H1 (cell line): ENCODE measurements around the gene DDN. TPM values are rescaled to one million over a fixed set of nuclear protein-coding genes. Genes with fewer than 3 reads are reported as not detected.

Experiments used
- CTCF ChIA-PET: fragments of 300-600 bp; sonication (Branson Sonifier 250); formaldehyde crosslinking; loops from one replicate; lab custom pipeline; 2021; ENCODE audit not compliant: partially characterized antibody; lab: Charles Lee
- POLR2A ChIA-PET: fragments of 300-600 bp; sonication (Branson Sonifier 250); formaldehyde crosslinking; loops from one replicate; lab custom pipeline; 2021; ENCODE audit warnings: inconsistent platforms; ENCODE audit not compliant: partially characterized antibody; lab: Charles Lee
- DNase-seq, 2 experiments: peaks; one replicate each; pipeline versions ENCODE4 v3.0.0 to v3.0.0-alpha.2; 2010 to 2022; ENCODE audit warnings: low spot score in 2 of 2, low read depth in 1 of 2, mixed read lengths in 1 of 2
- FAIRE-seq: peaks from 2 replicates; lab custom pipeline; 2011; peaks lifted over from hg19 to GRCh38; lab: Jason Lieb, UNC
- H2AFZ ChIP-seq: 2 replicates; pipeline ENCODE4 v1.8.1; 2012; ENCODE audit warnings: low read length, inconsistent platforms
- H2AK5ac ChIP-seq: 2 replicates; pipeline ENCODE4 v1.6.1; 2013; ENCODE audit warnings: low read depth, low read length
- H2BK120ac ChIP-seq: replicated peaks from 2 replicates; pipeline ENCODE3; 2013; ENCODE audit warnings: low read depth, low read length, inconsistent platforms
- H2BK12ac ChIP-seq: 2 replicates; pipeline ENCODE4 v1.6.1; 2013; ENCODE audit warnings: low read depth, low read length
- H2BK15ac ChIP-seq: 2 replicates; pipeline ENCODE4 v1.6.1; 2013; ENCODE audit warnings: low read length
- H2BK20ac ChIP-seq: 2 replicates; pipeline ENCODE4 v1.6.1; 2013; ENCODE audit warnings: low read length
- H2BK5ac ChIP-seq: 2 replicates; pipeline ENCODE4 v1.6.1; 2013; ENCODE audit warnings: low read depth, low read length
- H3K14ac ChIP-seq: 2 replicates; pipeline ENCODE4 v1.6.1; 2013; ENCODE audit warnings: inconsistent platforms; ENCODE audit not compliant: insufficient read length
- H3K18ac ChIP-seq: 2 replicates; pipeline ENCODE4 v1.6.1; 2013; ENCODE audit warnings: low read length; ENCODE audit errors: extremely low read depth
- H3K23ac ChIP-seq: 2 replicates; pipeline ENCODE4 v1.6.1; 2013; ENCODE audit warnings: inconsistent platforms; ENCODE audit not compliant: insufficient read length
- H3K23me2 ChIP-seq: 2 replicates; pipeline ENCODE4 v1.6.1; 2013; ENCODE audit warnings: low read depth, low read length
- H3K27ac ChIP-seq: 2 replicates; pipeline ENCODE4 v1.6.1; 2011; ENCODE audit warnings: low read depth, low read length, inconsistent platforms
- H3K27me3 ChIP-seq, 4 experiments: replicated peaks in 1 of 4; 1 replicate in 1 of 4; 2 replicates in 3 of 4; pipeline versions ENCODE4 v1.6.1 to v1.8.1; 2011 to 2013; ENCODE audit warnings: low read length in 3 of 4, mild to moderate bottlenecking in 3 of 4, inconsistent platforms in 2 of 4, mixed read lengths in 2 of 4, moderate library complexity in 1 of 4; ENCODE audit not compliant: control insufficient read depth in 3 of 4, insufficient read depth in 3 of 4; ENCODE audit errors: extremely low read depth in 1 of 4
- H3K36me3 ChIP-seq, 4 experiments: 2 replicates each; pipeline versions ENCODE4 v1.6.1 to v1.8.1; 2011 to 2013; ENCODE audit warnings: mild to moderate bottlenecking in 4 of 4, low read length in 3 of 4, moderate library complexity in 2 of 4, control low read depth in 1 of 4, inconsistent platforms in 1 of 4; ENCODE audit not compliant: insufficient read depth in 4 of 4, control insufficient read depth in 2 of 4
- H3K4ac ChIP-seq: replicated peaks from 2 replicates; pipeline ENCODE3; 2013; ENCODE audit warnings: low read length, low read depth, mixed read lengths, inconsistent platforms; ENCODE audit not compliant: insufficient read length
- H3K4me1 ChIP-seq, 4 experiments: replicated peaks in 1 of 4; 1 replicate in 1 of 4; 2 replicates in 3 of 4; pipeline versions ENCODE4 v1.6.1 to v1.8.1; 2011 to 2013; ENCODE audit warnings: low read length in 3 of 4, inconsistent platforms in 2 of 4, mixed read lengths in 1 of 4; ENCODE audit not compliant: insufficient read depth in 4 of 4, control insufficient read depth in 3 of 4
- H3K4me2 ChIP-seq, 2 experiments: 2 replicates each; pipeline versions ENCODE4 v1.6.1 to v1.8.1; 2011 to 2013; ENCODE audit warnings: low read depth in 2 of 2, low read length in 2 of 2, control low read depth in 1 of 2, inconsistent platforms in 1 of 2, mild to moderate bottlenecking in 1 of 2; ENCODE audit not compliant: insufficient read depth in 1 of 2
- H3K4me3 ChIP-seq, 4 experiments: fragments of 200-600, 300-600 bp in 1 of 4; sonication (generic), shearing (Covaris generic), sonication (Bioruptor Twin) in 1 of 4; 2 replicates each; pipeline versions ENCODE4 v1.5.1 to v1.8.1; 2011 to 2016; ENCODE audit warnings: low read length in 4 of 4, low read depth in 3 of 4, control low read depth in 2 of 4, inconsistent platforms in 2 of 4, mild to moderate bottlenecking in 2 of 4, mixed read lengths in 1 of 4, moderate library complexity in 1 of 4; ENCODE audit not compliant: insufficient read depth in 2 of 4; ENCODE audit errors: extremely low read depth in 1 of 4
- H3K56ac ChIP-seq: replicated peaks from 2 replicates; pipeline ENCODE3; 2013; ENCODE audit warnings: low read depth, mild to moderate bottlenecking, mixed read lengths, low read length, inconsistent platforms; ENCODE audit not compliant: insufficient read length
- H3K79me1 ChIP-seq: 2 replicates; pipeline ENCODE4 v1.6.1; 2013; ENCODE audit warnings: low read depth, low read length, control low read depth
- H3K79me2 ChIP-seq, 2 experiments: 2 replicates each; pipeline versions ENCODE4 v1.6.1 to v1.8.1; 2012 to 2013; ENCODE audit warnings: low read length in 2 of 2, mild to moderate bottlenecking in 2 of 2, inconsistent platforms in 1 of 2; ENCODE audit not compliant: insufficient read depth in 2 of 2, control insufficient read depth in 1 of 2
- H3K9ac ChIP-seq, 4 experiments: replicated peaks in 1 of 4; 1 replicate in 1 of 4; 2 replicates in 3 of 4; pipeline versions ENCODE4 v1.6.1 to v1.8.1; 2011 to 2013; ENCODE audit warnings: low read depth in 3 of 4, low read length in 3 of 4, control low read depth in 2 of 4, mild to moderate bottlenecking in 2 of 4, moderate library complexity in 2 of 4, inconsistent platforms in 1 of 4; ENCODE audit errors: extremely low read depth in 1 of 4
- H3K9me3 ChIP-seq, 2 experiments: 2 replicates each; pipeline versions ENCODE4 v1.6.1 to v1.8.1; 2012 to 2013; ENCODE audit warnings: mild to moderate bottlenecking in 2 of 2, moderate library complexity in 2 of 2, control low read depth in 1 of 2, inconsistent platforms in 1 of 2, low read depth in 1 of 2, low read length in 1 of 2, mixed read lengths in 1 of 2; ENCODE audit not compliant: insufficient read depth in 2 of 2
- H4K20me1 ChIP-seq, 2 experiments: replicated peaks in 1 of 2; 2 replicates each; pipeline versions ENCODE3 to v1.8.1; 2011 to 2013; ENCODE audit warnings: inconsistent platforms in 2 of 2, low read length in 2 of 2, mild to moderate bottlenecking in 1 of 2; ENCODE audit not compliant: insufficient read depth in 2 of 2, control insufficient read depth in 1 of 2
- H4K5ac ChIP-seq: 2 replicates; pipeline ENCODE4 v1.6.1; 2013; ENCODE audit warnings: low read length, low read depth, mixed read lengths, inconsistent platforms; ENCODE audit not compliant: insufficient read length
- H4K8ac ChIP-seq: 2 replicates; pipeline ENCODE4 v1.8.0; 2013; ENCODE audit warnings: mild to moderate bottlenecking, moderate library complexity, low read length, inconsistent platforms; ENCODE audit not compliant: insufficient read depth; ENCODE audit errors: extremely low read depth
- H4K91ac ChIP-seq: replicated peaks from 2 replicates; pipeline ENCODE3; 2013; ENCODE audit warnings: low read length, mixed read lengths, inconsistent platforms; ENCODE audit not compliant: insufficient read length
- CHD1 ChIP-seq: IDR thresholded peaks from 2 replicates; pipeline ENCODE4 v1.6.1; 2012; ENCODE audit warnings: low read depth, low read length, improper control_type of control experiment
- KDM5A ChIP-seq: fragments of 200-600 bp; IDR thresholded peaks from 2 replicates; pipeline ENCODE4 v1.7.1; 2012; ENCODE audit warnings: mild to moderate bottlenecking, low read length, inconsistent platforms, mixed read lengths
- WGBS, 2 experiments: shearing (Covaris generic) in 1 of 2; methylation state at CpG; one replicate each; pipeline versions ENCODE4 v1.1.6 to v1.1.7; 2013 to 2015; ENCODE audit warnings: low lambda C conversion rate in 2 of 2, mixed read lengths in 2 of 2, inconsistent platforms in 1 of 2, low coverage in 1 of 2, missing lambda C conversion rate in 1 of 2; ENCODE audit not compliant: insufficient replicate concordance in 2 of 2, insufficient coverage in 1 of 2, insufficient read length in 1 of 2; ENCODE audit errors: extremely low coverage in 1 of 2, missing lambda C conversion rate in 1 of 2; 5-methylcytosine and 5-hydroxymethylcytosine counted together
- polyA plus RNA-seq, 7 experiments: library from polyadenylated mRNA; depleted of rRNA in 3 of 7; stranded (reverse) in 5 of 7; unstranded in 2 of 7; fragments of >200 nt in 5 of 7; fragments of 200-250 nt in 2 of 7; gene quantifications; 1 replicate in 5 of 7; 2 replicates in 1 of 7; 4 replicates in 1 of 7; pipeline versions ENCODE4 v1.2.1 to v1.2.3, GENCODE V29; 2011 to 2013; ENCODE audit warnings: missing spikeins in 2 of 7, mixed read lengths in 2 of 7
- total RNA-seq: library from RNA; stranded (reverse); fragmentation: NEBNext Ultra II Directional; extraction: Animal tissue kit (Norgen Biotek cat#: 25700); gene quantifications from 2 replicates; pipeline ENCODE4 v1.2.1, GENCODE V29; 2021

The DDN gene
- total and polyA plus RNA-seq, 2 of the 8 experiments (the other 6 are each of a cell fraction or from before 2014, with no cell fraction given), result 0.14 to 0.30 TPM

DNA sequence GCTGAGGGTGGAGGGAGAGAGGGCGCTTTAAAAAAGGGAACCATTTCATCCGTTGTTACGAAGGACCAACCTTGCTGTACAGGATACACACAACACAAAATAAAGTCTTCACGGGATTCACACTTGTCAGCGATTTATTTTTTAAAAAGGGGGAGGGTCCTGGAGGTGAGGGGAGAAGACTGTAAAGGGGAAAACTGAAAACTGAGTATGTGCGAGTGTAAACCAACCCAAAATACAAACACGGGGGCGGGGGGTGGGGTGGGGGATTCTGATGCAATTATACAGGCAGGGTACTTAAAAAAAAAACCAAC, 19.9 kb upstream of the DDN start:
- Histone ChIP-seq H3K27me3 (no peaks in the 10 kb centered on the region), H3K4ac (peak overlapping the region; percentile 40), H3K36me3 (peaks cover under 1 to 26% (median 16%) of the 10 kb centered on the region in 4 experiments; a peak in 5 of 8 replicates), H2BK20ac (no peak overlapping the region), H4K8ac (no peak overlapping the region), H3K23ac (no peak overlapping the region), H3K18ac (0 out of 2 replicates have a peak overlapping the region, but pooled peaks have one; percentile 68), H2BK120ac (no peak overlapping the region), H3K4me2 (peak overlapping the region; percentile 87 to 92), H3K9me3 (no peaks in the 10 kb centered on the region), H3K23me2 (peaks cover 8% of the 10 kb centered on the region), H3K4me3 (peak overlapping the region; percentile 60 to 92 (median 71)), H2AK5ac (peak overlapping the region; percentile 98; the same call in 1 of the 2 replicates), H3K27ac (peak overlapping the region; percentile 85), H3K79me1 (no peaks in the 10 kb centered on the region; the same call in 1 of the 2 replicates), H4K91ac (no peak overlapping the region)
- FAIRE-seq, result no peak
- WGBS, 2 experiments, result 20% methylated on average over 8 of the region's 8 CpGs; no CpG with 5 or more reads in 1 of the 2 experiments
- POLR2A ChIA-PET, result interaction anchor here (1.6 to 22.2 kb wide), 5 partner anchors 10 to 108 kb away, joined by 3 to 339 read pairs (median 9); partner anchors contain the start of gene DDN
- TF ChIP-seq CHD1, result 0 out of 2 replicates have a peak, but pooled peaks have one; percentile 10
- no peak for TF ChIP-seq KDM5A
- TF ChIP-seq, all 59 proteins: peak for 1
- Histone ChIP-seq H4K5ac (peak overlapping the region; percentile 87), H2BK15ac (no peak overlapping the region), H4K20me1 (peaks cover 2 to 3% of the 10 kb centered on the region in 2 experiments), H3K79me2 (no peaks in the 10 kb centered on the region), H2BK12ac (peak overlapping the region; percentile 84; the same call in 1 of the 2 replicates), H2BK5ac (peak overlapping the region; percentile 79), H3K4me1 (peaks cover 0 to 6% (median 1%) of the 10 kb centered on the region in 4 experiments; a peak in 4 of 7 replicates), H3K14ac (no peak overlapping the region), H3K9ac (peak overlapping the region; percentile 79 to 95 (median 88)), H2AFZ (no peak overlapping the region), H3K56ac (peak overlapping the region; percentile 20)
- no peak for DNase-seq
- CTCF ChIA-PET, result interaction anchor here (0.7 to 4.9 kb wide), 10 partner anchors 13 to 45 kb away, joined by 3 to 34 read pairs (median 10); partner anchors contain the start of genes DDN and WNT1
